Stomach (tissue), 4 donors: ENCODE results near the gene KHK.
A peak's percentile ranks its signal among the peaks of the same experiment; 100 is the strongest.

ENCODE experiments used
- EP300 ChIP-seq: sonication (generic); formaldehyde crosslinking; IDR thresholded peaks from one replicate; pipeline ENCODE4 v1.6.1; 2017; ENCODE audit warnings: antibody characterized with exemption
- POLR2A ChIP-seq, 4 donors: fragments of 450-650 bp; IDR thresholded peaks; one replicate each; pipeline ENCODE4 v1.6.1; 2016; ENCODE audit warnings: antibody characterized with exemption in 4 of 4, control low read depth in 2 of 4, mild to moderate bottlenecking in 1 of 4, moderate library complexity in 1 of 4
- POLR2AphosphoS5 ChIP-seq, 3 donors: sonication (generic); formaldehyde crosslinking; IDR thresholded peaks; one replicate each; pipeline ENCODE4 v1.6.1; 2016; ENCODE audit warnings: antibody characterized with exemption in 3 of 3
- TF ChIP-seq, protein P1 (sequence below), 7 experiments: fragments of 450-650 bp in 4 of 7; fragments of 200-600 bp in 3 of 7; sonication (generic) in 3 of 7; IDR thresholded peaks; one replicate each; pipeline ENCODE4 v1.5.1; 2016 to 2019; ENCODE audit warnings: antibody characterized with exemption in 7 of 7, control low read depth in 2 of 7, mild to moderate bottlenecking in 1 of 7

GRCh38 chr2:27095745-27096651 lies 9.4 kb downstream of the KHK start:
- TF ChIP-seq POLR2A (IDR thresholded peaks at IDR 0.05) (no peak), POLR2AphosphoS5 (IDR thresholded peaks at IDR 0.05) (peak in 2 of 3 donors; percentile 29 to 55), EP300 (no peak)
- TF ChIP-seq, protein P1, sequence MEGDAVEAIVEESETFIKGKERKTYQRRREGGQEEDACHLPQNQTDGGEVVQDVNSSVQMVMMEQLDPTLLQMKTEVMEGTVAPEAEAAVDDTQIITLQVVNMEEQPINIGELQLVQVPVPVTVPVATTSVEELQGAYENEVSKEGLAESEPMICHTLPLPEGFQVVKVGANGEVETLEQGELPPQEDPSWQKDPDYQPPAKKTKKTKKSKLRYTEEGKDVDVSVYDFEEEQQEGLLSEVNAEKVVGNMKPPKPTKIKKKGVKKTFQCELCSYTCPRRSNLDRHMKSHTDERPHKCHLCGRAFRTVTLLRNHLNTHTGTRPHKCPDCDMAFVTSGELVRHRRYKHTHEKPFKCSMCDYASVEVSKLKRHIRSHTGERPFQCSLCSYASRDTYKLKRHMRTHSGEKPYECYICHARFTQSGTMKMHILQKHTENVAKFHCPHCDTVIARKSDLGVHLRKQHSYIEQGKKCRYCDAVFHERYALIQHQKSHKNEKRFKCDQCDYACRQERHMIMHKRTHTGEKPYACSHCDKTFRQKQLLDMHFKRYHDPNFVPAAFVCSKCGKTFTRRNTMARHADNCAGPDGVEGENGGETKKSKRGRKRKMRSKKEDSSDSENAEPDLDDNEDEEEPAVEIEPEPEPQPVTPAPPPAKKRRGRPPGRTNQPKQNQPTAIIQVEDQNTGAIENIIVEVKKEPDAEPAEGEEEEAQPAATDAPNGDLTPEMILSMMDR (IDR thresholded peaks at IDR 0.05), result no peak
